H1 (cell line): ENCODE data around the gene ZNF487. TPM values are rescaled to one million over a fixed set of nuclear protein-coding genes. Genes with fewer than 3 reads are reported as not detected.

Experiments
- BACH1 ChIP-seq: IDR thresholded peaks from 2 replicates; pipeline ENCODE4 v1.6.1; 2012; ENCODE audit warnings: low read length, improper control_type of control experiment
- BRCA1 ChIP-seq: IDR thresholded peaks from 2 replicates; pipeline ENCODE4 v1.6.1; 2012; ENCODE audit warnings: low read depth, low read length, improper control_type of control experiment
- CTBP2 ChIP-seq: IDR thresholded peaks from 2 replicates; pipeline ENCODE4 v1.7.0; 2011; ENCODE audit warnings: borderline replicate concordance, mild to moderate bottlenecking, moderate library complexity, mixed read lengths, low read length; ENCODE audit not compliant: insufficient read depth, insufficient read length
- POLR2A ChIP-seq, 2 experiments: IDR thresholded peaks; 1 replicate in 1 of 2; 2 replicates in 1 of 2; pipeline ENCODE4 v1.6.1; 2011; ENCODE audit warnings: low read depth in 2 of 2, low read length in 2 of 2, mild to moderate bottlenecking in 2 of 2; ENCODE audit errors: control extremely low read depth in 1 of 2
- TBP ChIP-seq: IDR thresholded peaks from 2 replicates; pipeline ENCODE4 v1.6.1; 2011; ENCODE audit warnings: low read depth, low read length, improper control_type of control experiment
- polyA plus RNA-seq, 7 experiments: library from polyadenylated mRNA; depleted of rRNA in 3 of 7; stranded (reverse) in 5 of 7; unstranded in 2 of 7; fragments of >200 nt in 5 of 7; fragments of 200-250 nt in 2 of 7; gene quantifications; 1 replicate in 5 of 7; 2 replicates in 1 of 7; 4 replicates in 1 of 7; pipeline versions ENCODE4 v1.2.1 to v1.2.3, GENCODE V29; 2011 to 2013; ENCODE audit warnings: missing spikeins in 2 of 7, mixed read lengths in 2 of 7
- total RNA-seq: library from RNA; stranded (reverse); fragmentation: NEBNext Ultra II Directional; extraction: Animal tissue kit (Norgen Biotek cat#: 25700); gene quantifications from 2 replicates; pipeline ENCODE4 v1.2.1, GENCODE V29; 2021

ZNF487 gene
- total and polyA plus RNA-seq, 2 of the 8 experiments (the other 6 are each of a cell fraction or from before 2014, with no cell fraction given): 1.9 to 2.5 TPM

DNA sequence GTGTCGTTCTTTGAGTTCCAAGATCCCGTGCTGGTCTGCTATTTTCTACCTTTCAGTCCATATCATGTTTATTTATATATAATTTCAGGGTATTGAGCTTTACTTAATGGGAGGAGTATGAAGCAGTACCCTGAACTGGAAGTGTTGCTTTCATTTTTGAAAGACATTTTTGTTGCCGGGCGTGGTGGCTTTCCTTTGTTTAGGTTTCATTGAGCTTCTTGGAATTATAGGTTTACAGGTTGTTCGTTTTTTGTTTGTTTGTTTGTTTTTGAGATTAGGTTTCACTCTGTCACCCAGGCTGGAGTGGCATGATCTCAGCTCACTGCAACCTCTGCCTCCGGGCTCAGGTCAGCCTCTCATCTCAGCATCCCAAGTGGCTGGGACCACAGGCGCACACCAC is 7.4 kb downstream of the ZNF487 start (continued):
- no peak for TF ChIP-seq CTBP2
- no peak for TF ChIP-seq TBP
- TF ChIP-seq BACH1: no peak
- TF ChIP-seq BRCA1: no peak
- no peak for TF ChIP-seq POLR2A (IDR thresholded peaks at IDR 0.05; ENCODE audit: control extremely low read depth in 1 of 2, low read depth in 2 of 2, low read length in 2 of 2)
